Stimulated activated CD4-positive, alpha-beta T cell treated with anti-CD3 and anti-CD28 coated beads, TNF-alpha, amount 100 ng/mL, for 24 hours (primary cell): ENCODE results near the gene KIAA1671.

Experiments used
- DNase-seq, 3 experiments: peaks; one replicate each; pipeline ENCODE4 v3.0.0-alpha.2; 2020; ENCODE audit warnings: low read depth in 3 of 3

KIAA1671 gene

GRCh38 chr22:25068707-25069106 lies 116.2 kb downstream of the KIAA1671 start:
- no peak for DNase-seq

GRCh38 chr22:25069426-25069757 lies 116.9 kb downstream of the KIAA1671 start:
- no peak for DNase-seq

GRCh38 chr22:25069758-25070481 lies 117.4 kb downstream of the KIAA1671 start:
- no peak for DNase-seq

GRCh38 chr22:25070956-25071355 lies 118.4 kb downstream of the KIAA1671 start:
- no peak for DNase-seq

GRCh38 chr22:25071720-25072119 lies 119.2 kb downstream of the KIAA1671 start:
- DNase-seq: no peak

- DNase-seq: no peak
These were observed 119.9 kb downstream of the KIAA1671 start for GRCh38 chr22:25072406-25072805.

GRCh38 chr22:25076336-25076735 lies 123.8 kb downstream of the KIAA1671 start:
- DNase-seq: peak in 2 of 3 experiments; percentile 22 to 65

- no peak for DNase-seq
These were observed 124.5 kb downstream of the KIAA1671 start for GRCh38 chr22:25077056-25077455.

GRCh38 chr22:25077964-25078363 lies 125.4 kb downstream of the KIAA1671 start:
- DNase-seq: no peak

- DNase-seq: no peak
These were observed 126.1 kb downstream of the KIAA1671 start for GRCh38 chr22:25078591-25078990.

GRCh38 chr22:25080855-25081254 lies 128.3 kb downstream of the KIAA1671 start:
- DNase-seq: no peak

GRCh38 chr22:25081409-25081824 lies 128.9 kb downstream of the KIAA1671 start:
- DNase-seq: peak in 2 of 3 experiments; percentile 25 to 53

- DNase-seq: no peak
These were observed 129.6 kb downstream of the KIAA1671 start for GRCh38 chr22:25082096-25082495.

- DNase-seq: no peak
These were observed 130.7 kb downstream of the KIAA1671 start for GRCh38 chr22:25083056-25083806.

- no peak for DNase-seq
These were observed 131.3 kb downstream of the KIAA1671 start for GRCh38 chr22:25083807-25084200.

GRCh38 chr22:25084405-25085107 lies 132.0 kb downstream of the KIAA1671 start:
- DNase-seq: no peak

GRCh38 chr22:25085156-25085555 lies 132.6 kb downstream of the KIAA1671 start:
- no peak for DNase-seq

GRCh38 chr22:25085930-25086901 lies 133.7 kb downstream of the KIAA1671 start:
- DNase-seq: no peak

- no peak for DNase-seq
These were observed 134.4 kb downstream of the KIAA1671 start for GRCh38 chr22:25086902-25087282.

GRCh38 chr22:25090225-25090890 lies 137.8 kb downstream of the KIAA1671 start:
- DNase-seq: no peak

- no peak for DNase-seq
These were observed 138.9 kb downstream of the KIAA1671 start for GRCh38 chr22:25091458-25091857.
